ENCODE data around the gene AK2. TPM values are rescaled to one million over a fixed set of nuclear protein-coding genes. Genes with fewer than 3 reads are reported as not detected.
A peak's percentile ranks its signal among the peaks of the same experiment; 100 is the strongest.
"Not testable (repeated sequence)": the region's sequence is repeated elsewhere in the genome, so short reads cannot be mapped to it uniquely, and the experiment has no call there.

Gene AK2
- total RNA-seq, 1 donor, result 99.7 TPM

- no peak for TF ChIP-seq CTCF (IDR thresholded peaks at IDR 0.05; ENCODE audit: insufficient read depth, low read depth, low read length)
- DNase-seq (ENCODE audit: low read depth), result no peak
- H3K4me3 ChIP-seq (ENCODE audit: low read depth, low read length), result no peak overlapping the region
Measured at GRCh38 chr1:33000427-33001026, 36.2 kb downstream of the AK2 start.

GRCh38 chr1:32998997-32999396 lies 37.7 kb downstream of the AK2 start:
- H3K4me3 ChIP-seq (ENCODE audit: low read depth, low read length), result no peak overlapping the region
- no peak for TF ChIP-seq CTCF (IDR thresholded peaks at IDR 0.05; ENCODE audit: insufficient read depth, low read depth, low read length)
- no peak for DNase-seq (ENCODE audit: low read depth)

- no peak for TF ChIP-seq CTCF (IDR thresholded peaks at IDR 0.05; ENCODE audit: insufficient read depth, low read depth, low read length)
- H3K4me3 ChIP-seq (ENCODE audit: low read depth, low read length), result no peak overlapping the region
- DNase-seq (ENCODE audit: low read depth), result no peak
Measured at GRCh38 chr1:32998064-32998463, 38.6 kb downstream of the AK2 start.

- TF ChIP-seq CTCF (IDR thresholded peaks at IDR 0.05; ENCODE audit: insufficient read depth, low read depth, low read length), result no peak
- peak; percentile 54 for DNase-seq (ENCODE audit: low read depth)
- H3K4me3 ChIP-seq (ENCODE audit: low read depth, low read length), result no peak overlapping the region
Measured at GRCh38 chr1:32997381-32997891, 39.2 kb downstream of the AK2 start.

GRCh38 chr1:32993324-32993636 lies 43.4 kb downstream of the AK2 start:
- DNase-seq (ENCODE audit: low read depth); H3K4me3 ChIP-seq (ENCODE audit: low read depth, low read length): not testable (repeated sequence)

GRCh38 chr1:32992489-32993323 lies 44.0 kb downstream of the AK2 start:
- no peak overlapping the region for H3K4me3 ChIP-seq (ENCODE audit: low read depth, low read length)
- peak; percentile 97 for DNase-seq (ENCODE audit: low read depth)
- no peak for TF ChIP-seq CTCF (IDR thresholded peaks at IDR 0.05; ENCODE audit: insufficient read depth, low read depth, low read length)

- no peak for DNase-seq (ENCODE audit: low read depth)
- TF ChIP-seq CTCF (IDR thresholded peaks at IDR 0.05; ENCODE audit: insufficient read depth, low read depth, low read length), result no peak
- H3K4me3 ChIP-seq (ENCODE audit: low read depth, low read length), result no peak overlapping the region
Measured at GRCh38 chr1:32991819-32992488, 44.7 kb downstream of the AK2 start.

Data from fibroblast of villous mesenchyme (primary cell).